ENCODE data around the gene TMEM212.
"Not testable (repeated sequence)": the region's sequence is repeated elsewhere in the genome, so short reads cannot be mapped to it uniquely, and the experiment has no call there.

TMEM212 gene

DNA sequence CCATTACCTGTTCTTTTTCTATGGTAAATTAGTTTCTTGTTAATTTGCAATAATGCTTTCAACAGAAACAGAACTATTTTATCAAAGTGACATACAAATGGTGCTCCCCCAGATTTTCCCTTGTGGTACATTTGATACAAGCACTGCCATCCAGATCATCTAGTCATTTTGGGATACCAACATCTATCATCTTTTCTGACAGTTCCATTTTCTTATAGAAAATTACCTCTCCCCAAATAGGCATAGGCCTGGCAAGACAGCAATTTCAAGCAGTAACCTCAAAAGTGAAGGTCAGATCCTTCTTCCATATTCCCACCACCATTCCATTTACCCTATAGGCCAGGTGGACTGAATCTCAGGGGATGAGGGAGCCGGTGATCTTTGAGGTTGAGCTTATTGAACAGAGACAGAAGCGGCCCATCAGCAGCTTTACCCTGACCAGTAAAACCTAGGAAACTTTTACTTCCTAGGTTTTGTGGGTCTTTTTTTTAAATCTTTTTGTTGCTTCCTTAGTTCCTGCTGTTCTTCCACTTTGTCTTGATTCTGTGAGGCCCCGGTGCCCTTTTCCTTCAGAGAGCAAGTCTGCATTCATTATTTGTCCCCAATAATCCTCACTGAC is 29.8 kb upstream of the TMEM212 start:
- DNase-seq, result no peak

DNA sequence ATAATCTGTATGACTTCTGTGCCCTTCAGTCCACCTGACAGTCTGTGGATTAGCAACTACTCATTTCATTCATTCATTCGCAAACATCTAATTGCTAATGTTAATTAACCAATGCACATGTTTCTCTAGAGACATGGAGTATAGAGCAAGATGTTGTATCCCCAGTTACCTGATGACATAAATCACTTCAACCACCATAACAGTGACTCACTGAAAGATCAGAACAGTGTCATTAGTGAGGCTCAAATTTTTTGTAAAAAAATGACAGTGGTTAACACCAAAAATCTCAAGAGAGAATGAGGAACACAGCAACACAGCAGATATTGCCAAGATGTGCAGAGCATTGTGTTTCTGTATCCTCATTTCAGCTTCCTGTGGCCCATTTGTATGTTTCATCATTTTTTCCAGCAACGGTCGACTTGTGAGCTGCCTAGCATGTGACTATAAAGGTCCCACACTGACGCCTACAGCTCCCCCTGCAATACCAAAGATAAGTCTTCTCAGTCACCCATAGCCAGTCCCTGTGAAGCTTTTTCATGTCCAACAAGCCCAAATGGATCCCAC is 29.2 kb upstream of the TMEM212 start:
- peak; percentile 73 for DNase-seq

DNA sequence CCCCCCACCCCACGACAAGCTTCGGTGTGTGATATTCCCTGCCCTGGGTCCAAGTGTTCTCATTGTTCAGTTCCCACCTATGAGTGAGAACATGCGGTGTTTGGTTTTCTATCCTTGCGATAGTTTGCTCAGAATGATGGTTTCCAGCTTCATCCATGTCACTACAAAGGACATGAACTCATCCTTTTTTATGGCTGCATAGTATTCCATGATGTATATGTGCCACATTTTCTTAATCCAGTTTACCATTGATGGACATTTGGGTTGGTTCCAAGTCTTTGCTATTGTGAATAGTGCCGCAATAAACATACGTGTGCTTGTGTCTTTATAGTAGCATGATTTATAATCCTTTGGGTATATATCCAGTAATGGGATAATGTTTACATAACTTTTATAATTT is 28.5 kb upstream of the TMEM212 start:
- DNase-seq, result not testable (repeated sequence)

DNA sequence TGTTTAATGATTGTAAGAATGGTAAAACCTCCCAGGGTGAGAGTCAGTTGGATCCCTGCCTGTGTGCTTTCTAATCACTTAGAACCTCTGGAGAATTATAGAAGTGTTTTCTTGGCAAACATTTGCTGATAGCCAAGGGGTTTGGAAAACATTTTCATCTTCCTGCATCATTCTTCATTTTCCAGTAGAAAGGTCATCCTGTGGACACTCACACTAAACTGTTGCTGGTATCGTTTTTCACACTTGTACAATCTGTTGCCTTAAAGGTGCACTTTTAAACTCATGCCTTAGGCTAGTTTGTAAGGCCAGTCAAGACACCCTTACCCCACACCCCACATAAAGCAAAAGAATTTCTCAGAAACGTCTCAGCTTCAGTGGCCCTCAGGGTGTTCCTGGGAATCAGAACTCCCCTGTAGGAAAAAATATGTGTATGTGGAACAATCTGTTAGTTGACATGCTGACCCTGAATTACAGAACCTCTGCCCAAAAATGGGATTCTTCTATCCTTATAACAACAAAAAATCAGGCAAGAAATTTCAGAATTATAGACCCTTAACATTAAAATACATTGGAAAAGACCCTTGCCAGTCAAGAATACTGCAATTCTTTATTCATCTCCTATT is 27.1 kb upstream of the TMEM212 start:
- peak; percentile 61 for DNase-seq

DNA sequence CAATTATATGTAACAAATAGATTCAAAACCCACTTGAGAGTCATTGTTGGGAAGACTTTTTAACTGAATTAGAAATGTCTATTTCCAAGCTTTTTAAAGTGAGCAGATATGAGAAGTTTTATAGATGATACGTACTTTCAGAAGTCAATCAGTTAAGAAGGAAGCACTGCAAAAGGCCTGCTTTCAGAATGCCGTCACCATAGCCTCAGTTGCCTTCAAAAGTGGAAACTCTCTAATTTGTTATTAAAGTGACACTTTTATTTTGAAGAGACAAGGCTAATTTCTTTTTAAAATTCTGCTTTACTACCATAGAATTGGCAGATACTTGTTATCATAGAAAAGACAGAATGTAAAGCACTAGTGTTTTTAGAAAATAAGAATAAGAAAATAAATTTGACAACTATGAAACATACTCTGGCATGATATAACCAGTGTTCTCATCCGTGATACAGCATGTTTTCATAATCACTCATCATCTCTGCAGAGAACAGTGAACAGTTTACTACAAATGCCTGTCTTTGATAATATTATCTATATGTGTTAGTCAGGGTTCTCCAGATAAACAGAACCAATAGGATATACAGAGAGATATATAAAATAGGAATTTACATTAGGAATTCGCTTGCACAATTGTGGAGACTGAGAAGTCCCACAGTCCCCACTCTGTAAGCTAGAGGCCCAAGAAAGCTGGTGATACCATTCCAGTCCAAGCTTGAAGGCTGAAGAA is 25.9 kb upstream of the TMEM212 start:
- no peak for DNase-seq

DNA sequence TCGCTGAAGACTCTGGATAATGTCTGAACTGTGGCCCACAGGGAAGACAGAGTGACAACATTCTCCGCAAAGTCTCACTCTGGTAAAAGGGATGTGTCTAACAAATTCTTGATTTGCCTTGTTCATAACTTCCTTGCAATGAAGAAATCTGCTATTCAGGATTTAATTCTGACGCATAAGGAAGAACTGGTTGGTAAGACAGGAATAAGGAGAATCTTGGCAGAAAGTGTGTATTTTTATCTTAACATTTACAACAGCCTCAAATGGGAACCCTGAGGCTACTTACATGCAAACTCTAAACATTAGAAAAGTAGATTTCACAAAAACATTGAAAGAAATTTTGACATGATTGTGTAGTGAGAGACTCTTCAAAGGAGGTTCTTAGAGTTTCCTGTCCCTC is 22.1 kb upstream of the TMEM212 start:
- DNase-seq, result no peak

DNA sequence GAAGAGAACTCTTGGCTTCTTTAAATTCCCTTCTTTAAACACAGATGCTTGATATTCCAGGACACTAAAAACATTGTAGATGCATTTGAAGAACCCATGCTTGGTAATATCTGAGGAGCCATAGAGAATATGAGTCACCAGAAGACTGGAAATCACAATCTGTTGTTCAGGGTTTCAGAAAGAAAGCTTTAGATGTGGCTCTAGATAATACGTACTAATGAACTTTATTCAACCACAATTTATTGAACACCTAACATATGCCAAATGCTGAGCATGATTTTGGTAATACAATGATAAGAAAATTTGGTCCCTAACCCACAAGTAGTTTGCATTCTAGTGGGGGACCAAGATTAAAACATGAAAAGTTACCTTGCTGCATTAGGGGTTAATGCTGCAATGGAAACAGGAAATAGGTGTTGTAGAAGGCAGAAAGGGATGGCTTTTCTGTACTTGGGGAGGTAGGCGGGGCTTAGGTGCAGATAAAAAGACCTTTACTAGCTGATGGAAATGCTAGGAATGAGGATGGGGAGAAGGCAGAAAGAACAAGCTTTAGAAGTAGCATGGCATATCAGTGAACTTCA is 21.3 kb upstream of the TMEM212 start:
- DNase-seq, result no peak

DNA sequence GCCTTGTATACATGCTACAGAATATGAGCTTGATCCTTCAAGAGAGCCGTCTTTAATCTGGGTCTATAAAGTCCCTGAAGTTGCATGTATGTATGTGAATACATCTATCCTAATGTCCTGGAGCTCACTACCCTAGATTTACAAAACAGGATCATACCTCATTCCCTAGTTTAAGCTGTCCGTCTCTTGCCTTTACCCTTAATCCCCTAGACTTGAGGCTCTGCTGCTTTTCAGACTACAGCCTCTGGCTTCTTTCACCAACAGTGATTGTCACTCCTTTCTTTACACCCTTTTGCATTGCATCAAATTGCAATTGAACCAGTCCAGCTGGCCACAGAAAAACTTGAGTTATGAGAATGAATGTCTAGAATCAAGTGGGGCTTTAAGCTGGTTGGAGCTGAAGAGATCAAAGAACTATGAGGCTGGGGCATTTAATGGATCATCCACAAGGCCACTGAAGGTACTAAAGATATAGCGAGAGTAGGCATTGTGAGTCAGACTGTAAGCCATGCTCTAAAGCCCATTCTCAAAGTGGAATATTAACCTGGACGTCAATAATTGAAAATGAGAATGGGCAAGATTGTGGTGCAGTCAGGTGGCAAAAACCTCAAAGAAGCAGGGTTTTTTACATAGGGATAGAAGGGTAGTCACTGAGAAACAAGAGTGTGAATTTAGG is 20.6 kb upstream of the TMEM212 start:
- no peak for DNase-seq

DNA sequence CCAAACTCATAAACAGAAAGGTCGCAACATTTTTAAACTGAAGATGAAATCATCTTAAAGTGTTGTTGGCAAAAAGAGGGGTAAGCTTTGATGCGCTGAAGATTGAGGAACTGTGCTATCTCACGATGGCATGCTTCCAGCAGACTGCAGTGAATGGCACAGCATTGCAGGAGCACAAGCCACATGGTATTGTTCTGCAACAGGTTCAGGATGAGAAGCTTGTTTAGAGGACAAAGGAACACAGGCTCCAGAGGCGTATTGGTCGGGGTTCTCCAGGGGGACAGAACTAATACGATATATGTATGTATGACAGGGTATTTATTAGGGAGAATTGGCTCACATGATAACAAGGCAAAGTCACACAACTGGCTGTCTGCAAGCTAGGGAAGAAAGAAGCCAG is 19.0 kb upstream of the TMEM212 start:
- no peak for DNase-seq

DNA sequence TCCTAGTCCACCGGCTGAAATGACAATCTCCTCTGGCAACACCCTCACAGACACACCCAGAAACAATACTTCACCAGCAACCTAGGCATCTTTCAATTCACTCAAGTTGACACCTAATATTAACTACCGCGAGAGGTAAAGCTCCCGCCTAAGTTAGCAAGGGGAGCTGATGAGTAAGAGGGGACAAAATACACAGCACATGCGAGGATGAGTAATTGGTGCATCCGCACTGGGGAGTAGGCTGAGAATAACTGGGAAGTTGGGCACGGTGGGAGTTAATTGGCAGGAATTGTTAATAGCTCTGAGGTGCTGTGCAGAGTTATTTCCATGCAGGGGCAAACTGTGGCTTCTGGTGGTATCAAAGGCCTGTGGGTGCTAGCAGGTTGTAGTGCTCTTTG is 18.3 kb upstream of the TMEM212 start:
- DNase-seq, result no peak

DNA sequence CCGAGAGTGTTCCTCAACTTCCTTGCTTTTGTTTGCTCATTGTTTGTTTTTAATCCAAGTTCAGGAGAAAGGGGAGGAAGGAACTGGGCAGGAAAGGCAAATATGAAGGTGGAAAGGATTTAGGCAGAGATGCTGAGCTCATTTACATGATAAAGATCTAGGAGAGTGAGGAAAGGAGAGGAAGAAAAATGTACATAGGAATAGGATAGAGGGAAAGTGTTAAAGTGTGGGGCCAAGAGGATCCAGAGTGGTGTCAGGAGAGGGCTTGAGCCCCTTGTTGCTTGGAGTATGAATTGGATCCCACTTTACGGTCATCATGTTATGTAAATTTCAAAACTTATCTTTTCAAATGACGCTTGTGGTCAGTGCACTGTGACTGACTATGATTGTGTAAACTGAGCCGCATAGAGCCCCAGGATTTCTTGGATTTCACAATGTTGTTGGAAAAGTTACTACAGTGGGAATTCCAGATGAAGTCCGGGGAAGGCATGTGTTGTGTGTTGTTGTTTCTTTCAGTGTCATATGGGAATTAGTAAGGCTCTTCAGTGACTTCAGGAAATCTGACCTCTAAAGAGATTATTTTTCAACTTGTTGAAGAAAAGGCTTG is 17.8 kb upstream of the TMEM212 start:
- peak; percentile 58 for DNase-seq

DNA sequence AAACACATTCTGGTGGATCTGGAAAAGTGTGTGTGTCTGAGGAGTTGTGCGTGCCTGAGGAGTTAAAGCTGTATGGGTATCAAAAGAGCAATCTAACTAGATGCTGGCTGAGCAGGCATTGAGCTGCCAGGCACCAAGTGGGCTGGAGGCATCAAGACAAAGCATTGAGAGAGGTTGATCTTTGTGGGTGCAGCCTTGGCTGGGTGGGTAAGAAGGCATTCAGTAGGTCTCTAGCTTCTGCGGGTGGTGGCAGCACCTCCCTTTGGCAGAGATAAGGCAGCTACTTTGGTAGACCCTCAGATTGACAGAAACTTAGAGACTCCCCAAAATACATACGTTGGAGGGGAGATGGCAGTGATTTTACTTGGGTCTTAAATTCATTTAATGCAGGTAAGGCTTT is 15.8 kb upstream of the TMEM212 start:
- no peak for DNase-seq

DNA sequence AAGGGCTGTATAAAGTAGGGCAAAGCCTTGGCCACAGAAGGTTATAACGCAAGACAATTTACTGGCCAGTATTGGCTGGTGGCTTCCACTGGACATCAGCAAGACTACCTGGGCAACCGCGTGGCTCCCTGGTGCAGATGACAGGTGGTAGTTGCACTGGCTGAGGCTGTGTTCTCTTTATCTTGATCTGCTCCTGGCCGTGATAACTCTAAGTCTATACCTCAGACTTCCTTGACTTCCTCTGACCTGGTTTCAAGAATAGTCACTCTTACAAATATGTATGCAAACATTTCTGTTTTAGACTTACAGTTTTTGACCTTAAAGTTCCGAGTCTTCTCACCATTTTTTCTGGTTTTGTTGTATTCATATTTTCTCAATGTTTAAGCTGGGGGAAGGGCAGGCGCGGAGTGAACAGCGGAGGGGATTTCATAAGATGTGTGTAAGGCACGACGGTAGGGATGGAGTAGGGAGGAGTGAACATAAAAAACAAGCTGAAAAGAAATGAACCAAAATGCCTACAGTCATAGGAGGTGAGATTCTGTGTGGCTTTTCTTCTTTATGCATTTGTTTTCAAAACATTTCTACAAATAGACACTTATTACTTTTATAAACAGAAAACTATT is 15.2 kb upstream of the TMEM212 start:
- DNase-seq, result no peak

DNA sequence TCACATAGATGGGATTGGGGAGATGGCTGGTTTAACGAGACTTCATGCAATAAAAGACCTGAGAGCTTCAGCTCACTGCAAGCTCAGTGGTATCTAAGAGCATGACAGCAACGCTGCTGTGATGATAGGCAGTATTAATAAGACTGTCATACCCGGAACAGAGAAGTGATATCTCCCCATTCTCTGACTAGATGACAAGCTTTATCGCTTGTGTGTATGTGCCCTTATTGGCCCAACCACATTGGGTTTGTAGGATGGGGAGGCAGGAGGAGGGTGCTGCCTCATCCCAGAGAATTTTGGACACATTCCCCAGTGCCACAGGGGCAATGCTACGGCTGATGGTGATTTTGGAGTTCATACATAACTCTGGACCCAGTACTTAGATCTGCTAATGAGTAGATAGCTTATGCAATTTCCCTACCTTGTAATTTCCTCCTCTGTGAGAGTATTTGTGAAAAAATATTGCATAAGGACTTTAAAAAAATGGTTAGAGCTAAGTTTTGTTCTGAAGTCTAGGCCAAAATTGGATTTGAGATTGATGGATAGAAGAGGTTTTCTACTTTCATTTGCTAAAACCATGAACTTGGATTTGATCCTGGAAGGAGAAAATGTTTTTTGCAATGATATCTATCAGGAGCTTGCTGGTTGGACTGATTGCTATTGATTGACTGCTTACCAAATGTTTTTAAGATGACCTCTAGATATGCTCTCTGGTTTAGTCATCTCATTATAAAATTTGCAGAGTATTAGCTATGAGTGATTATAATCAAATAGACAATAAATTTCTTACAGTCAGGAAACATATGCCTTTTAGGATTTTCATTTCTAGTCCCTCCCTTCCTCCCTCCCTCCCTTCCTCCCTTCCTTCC is 14.0 kb upstream of the TMEM212 start:
- peak; percentile 61 for DNase-seq

DNA sequence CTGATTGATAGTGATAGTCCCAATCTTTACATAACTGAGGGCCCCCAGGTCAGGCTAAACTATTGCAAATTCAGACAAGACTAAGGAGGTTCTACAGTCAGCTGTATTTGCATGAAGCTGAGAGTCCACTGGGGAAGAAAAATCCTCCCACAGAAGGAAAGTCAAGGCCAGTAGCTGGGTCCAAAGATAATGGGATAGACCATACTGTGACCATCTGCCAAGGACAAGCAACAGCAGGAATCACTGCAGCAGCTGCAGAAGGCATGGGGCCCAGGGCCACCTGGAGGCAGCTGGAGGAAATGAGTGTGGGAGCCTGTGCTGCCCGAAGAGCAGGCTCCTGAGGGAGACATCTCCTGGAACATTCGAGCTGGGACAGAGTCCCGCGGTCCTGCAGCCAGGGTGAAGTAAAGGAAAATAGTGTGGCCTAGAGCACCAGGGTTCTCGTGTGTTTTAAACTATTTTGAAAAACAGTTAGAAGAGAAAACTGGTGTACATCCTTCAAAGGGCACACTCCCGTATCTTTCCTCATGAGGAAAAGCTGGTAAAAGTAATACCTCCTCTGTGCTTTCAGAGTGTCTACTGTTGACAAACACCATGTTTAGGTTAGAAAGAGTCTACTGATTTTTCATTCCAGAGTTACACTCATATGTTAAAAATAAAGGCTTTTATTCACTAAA is 13.2 kb upstream of the TMEM212 start:
- DNase-seq, result peak; percentile 80

DNA sequence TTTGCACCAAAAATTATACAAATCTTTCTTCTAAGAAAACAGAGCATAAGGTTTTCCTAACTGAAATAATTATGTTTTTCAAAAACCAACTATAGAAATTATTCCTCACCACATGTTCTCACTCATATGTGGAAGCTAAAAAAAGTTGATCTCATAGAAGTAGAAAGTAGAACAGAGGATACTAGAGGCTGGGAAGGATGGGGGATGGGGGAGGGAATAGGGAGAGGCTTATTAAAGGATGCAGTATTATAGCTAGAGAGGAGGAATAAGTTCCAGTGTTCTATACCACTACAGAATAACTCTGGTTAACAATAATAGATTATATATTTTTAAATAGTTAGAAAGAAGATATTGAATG is 12.7 kb upstream of the TMEM212 start:
- DNase-seq, result no peak

DNA sequence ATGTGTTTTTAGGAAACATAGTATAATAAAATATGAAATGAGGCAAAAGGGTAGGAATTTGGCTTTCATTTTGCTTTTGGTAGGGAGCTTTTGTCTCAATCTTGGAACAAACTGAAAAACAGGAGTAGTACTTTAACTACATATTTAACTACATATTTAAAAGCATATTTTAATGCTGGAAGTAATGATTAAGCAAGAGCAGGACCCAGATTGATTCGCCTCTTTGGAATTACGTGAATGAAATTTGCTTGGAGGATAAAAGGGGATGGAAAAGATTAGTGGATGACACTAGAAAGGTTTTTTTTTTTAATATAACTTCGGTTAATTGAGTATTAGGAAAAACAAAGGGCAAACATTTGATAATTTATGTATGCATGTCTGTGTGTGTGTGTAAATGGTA is 11.2 kb upstream of the TMEM212 start:
- peak; percentile 79 for DNase-seq

DNA sequence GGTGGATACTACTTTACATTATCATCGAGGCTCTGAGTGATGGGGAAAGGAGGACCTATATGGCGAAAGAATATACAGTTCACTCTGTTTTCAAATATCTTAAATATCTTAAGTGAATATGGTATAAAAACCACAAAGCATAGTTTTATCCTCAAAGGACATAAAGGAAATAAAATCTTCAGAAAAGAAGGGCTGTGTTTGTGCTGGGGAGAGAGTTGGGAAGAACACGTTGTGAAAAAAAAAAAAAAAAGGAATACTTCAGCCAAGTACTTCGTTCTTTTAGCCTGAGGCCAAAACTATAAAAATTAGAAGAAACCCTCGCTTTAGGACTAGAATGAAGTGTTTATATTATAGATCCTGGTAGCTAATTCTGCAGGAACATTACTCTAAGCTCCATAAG is 10.2 kb upstream of the TMEM212 start:
- DNase-seq, result peak; percentile 74

DNA sequence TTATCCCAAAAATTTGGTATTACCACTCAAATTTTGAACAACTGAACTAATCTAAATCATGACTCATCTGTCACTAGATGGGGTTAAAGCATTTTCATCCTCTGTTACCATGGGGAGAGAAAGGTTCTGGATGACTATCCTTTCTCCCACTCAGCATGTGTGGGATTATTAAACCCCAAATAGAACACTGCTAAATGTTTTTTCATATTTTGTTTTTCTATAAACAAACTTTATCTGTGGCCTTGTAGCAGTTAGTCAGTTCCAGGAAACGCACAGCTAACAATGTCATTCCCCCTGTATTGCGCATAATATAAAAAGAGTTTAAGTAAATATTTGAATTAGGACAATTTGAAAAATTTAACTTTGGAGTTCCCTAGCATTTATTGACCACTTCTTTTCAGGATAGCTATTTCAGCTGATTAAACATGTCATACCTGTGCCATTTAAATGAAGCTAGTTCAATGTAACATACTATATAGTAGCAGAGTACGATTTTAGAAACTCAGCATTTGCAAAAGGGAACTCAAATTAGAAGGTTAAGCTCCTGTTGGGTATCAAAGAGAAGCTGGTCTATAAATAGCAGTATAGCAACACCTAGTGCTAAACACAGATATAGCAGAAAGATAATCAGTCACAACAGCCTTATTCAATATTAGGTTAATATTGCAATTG is 9.2 kb upstream of the TMEM212 start:
- peak; percentile 52 for DNase-seq

DNA sequence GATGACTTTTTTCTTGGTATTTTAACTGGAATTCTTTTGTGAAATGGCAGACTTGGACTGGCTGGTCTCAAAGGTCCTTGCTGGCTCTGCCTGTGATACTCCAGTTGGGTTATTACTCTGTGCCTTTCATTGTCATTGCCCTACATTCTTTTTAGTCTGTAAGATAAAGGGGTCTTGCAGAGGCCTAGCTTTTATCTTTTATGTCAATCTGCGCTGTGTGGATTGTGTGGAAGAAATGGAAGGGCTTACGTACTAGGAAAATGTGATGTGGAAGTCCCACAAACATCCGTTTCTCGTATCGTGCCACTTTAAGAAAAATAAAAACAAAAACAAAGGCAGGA is 8.7 kb upstream of the TMEM212 start:
- no peak for DNase-seq
